Small intestine (tissue), 7 donors: Measurements from ENCODE around the gene FGFRL1. TPM values are rescaled to one million over a fixed set of nuclear protein-coding genes. Genes with fewer than 3 reads are reported as not detected.
A peak's percentile ranks its signal among the peaks of the same experiment; 100 is the strongest.

Experiments used
- DNase-seq, 2 donors: peaks; one replicate each; pipeline versions ENCODE4 v3.0.0 to v3.0.0-alpha.2; 2013
- FAIRE-seq: peaks from 2 replicates; lab custom pipeline; 2012; peaks lifted over from hg19 to GRCh38; lab: Jason Lieb, UNC
- H3K27ac ChIP-seq, 3 donors: one replicate each; pipeline ENCODE4 v1.5.1; 2013; ENCODE audit warnings: low read length in 2 of 3, mild to moderate bottlenecking in 2 of 3, control low read depth in 1 of 3, inconsistent platforms in 1 of 3, low read depth in 1 of 3, moderate library complexity in 1 of 3
- H3K27me3 ChIP-seq, 3 donors: one replicate each; pipeline ENCODE4 v1.6.1; 2013; ENCODE audit warnings: low read length in 3 of 3, inconsistent platforms in 1 of 3; ENCODE audit not compliant: control insufficient read depth in 3 of 3, insufficient read depth in 3 of 3
- H3K36me3 ChIP-seq, 3 donors: one replicate each; pipeline ENCODE4 v1.6.1; 2013; ENCODE audit warnings: low read length in 3 of 3, inconsistent platforms in 1 of 3, low read depth in 1 of 3, mild to moderate bottlenecking in 1 of 3, moderate library complexity in 1 of 3; ENCODE audit not compliant: control insufficient read depth in 3 of 3, insufficient read depth in 2 of 3
- H3K4me1 ChIP-seq, 3 donors: one replicate each; pipeline ENCODE4 v1.6.1; 2013; ENCODE audit warnings: low read length in 2 of 3, inconsistent platforms in 1 of 3, low read depth in 1 of 3, mild to moderate bottlenecking in 1 of 3, moderate library complexity in 1 of 3; ENCODE audit not compliant: control insufficient read depth in 3 of 3, insufficient read depth in 2 of 3
- H3K4me3 ChIP-seq, 3 donors: one replicate each; pipeline ENCODE4 v1.5.1; 2013; ENCODE audit warnings: low read length in 3 of 3, control low read depth in 1 of 3, inconsistent platforms in 1 of 3, low read depth in 1 of 3, mild to moderate bottlenecking in 1 of 3, moderate library complexity in 1 of 3
- H3K9me3 ChIP-seq, 2 donors: one replicate each; pipeline ENCODE4 v1.6.1; 2013; ENCODE audit warnings: low read depth in 1 of 2, low read length in 1 of 2; ENCODE audit not compliant: control insufficient read depth in 2 of 2, insufficient read depth in 1 of 2
- WGBS, 3 donors: extraction: QIAGEN DNeasy Blood & Tissue Kit; methylation state at CpG; one replicate each; pipeline ENCODE4 v1.1.7; 2013; 5-methylcytosine and 5-hydroxymethylcytosine counted together
- polyA plus RNA-seq, 4 donors: library from polyadenylated mRNA; stranded (reverse) in 3 of 4; unstranded in 1 of 4; fragments of 200-250 nt in 3 of 4; fragments of 120-200 nt in 1 of 4; gene quantifications; one replicate each; pipeline versions ENCODE4 v1.2.1 to v1.2.3, GENCODE V29; 2013
- donor health status: healthy with polysubstance abuse.
- donor health status: control.
- donor health status: control.
- donor health status: Bipolar disorder and iron deficiency.
- donor health status: healthy.

The FGFRL1 gene
- polyA plus RNA-seq, 4 donors = 1.8 to 10.9 (median 7.3) TPM

GRCh38 chr4:1019729-1020470, 8.5 kb downstream of the FGFRL1 start:
- Histone ChIP-seq H3K4me1 (peaks cover 0 to 5% (median 2%) of the 10 kb centered on the region in 3 donors), H3K36me3 (peaks cover 0 to 9% (median 0%) of the 10 kb centered on the region in 3 donors), H3K9me3 (no peaks in the 10 kb centered on the region), H3K27me3 (no peaks in the 10 kb centered on the region), H3K27ac (no peak overlapping the region), H3K4me3 (no peak overlapping the region)
- DNase-seq = no peak
- WGBS, 3 donors = 75 to 88% (median 87%) methylated on average over 23 of the region's 23 CpGs
- FAIRE-seq = no peak

- WGBS, 3 donors = 77 to 82% (median 80%) methylated on average over 19 of the region's 19 CpGs
- Histone ChIP-seq H3K4me3 (no peak overlapping the region), H3K27me3 (no peaks in the 10 kb centered on the region), H3K27ac (peak overlapping the region in 1 of 3 donors; percentile 30), H3K4me1 (peaks cover 0 to 11% (median 2%) of the 10 kb centered on the region in 3 donors), H3K9me3 (no peaks in the 10 kb centered on the region), H3K36me3 (peaks cover 0 to 20% (median 0%) of the 10 kb centered on the region in 3 donors)
- DNase-seq (no peak), FAIRE-seq (no peak)
Observed at GRCh38 chr4:1021386-1022050, 10.1 kb downstream of the FGFRL1 start.

GRCh38 chr4:1022051-1022738, 10.8 kb downstream of the FGFRL1 start:
- Histone ChIP-seq H3K4me3 (no peak overlapping the region), H3K36me3 (peaks cover 0 to 20% (median 0%) of the 10 kb centered on the region in 3 donors), H3K4me1 (peaks cover 0 to 11% (median 2%) of the 10 kb centered on the region in 3 donors), H3K27me3 (no peaks in the 10 kb centered on the region), H3K9me3 (no peaks in the 10 kb centered on the region), H3K27ac (no peak overlapping the region)
- 35 to 80% (median 44%) methylated on average over 40 to 46 of the region's 46 CpGs for WGBS, 3 donors
- FAIRE-seq (no peak), DNase-seq (no peak)

GRCh38 chr4:1022739-1023066, 11.3 kb downstream of the FGFRL1 start:
- H3K4me3 ChIP-seq = no peak overlapping the region
- no peaks in the 10 kb centered on the region for H3K9me3 ChIP-seq
- H3K27ac ChIP-seq = no peak overlapping the region
- H3K27me3 ChIP-seq = peaks cover 0 to 3% (median 0%) of the 10 kb centered on the region in 3 donors
- DNase-seq (peak in 1 of 2 donors; percentile 39), FAIRE-seq (no peak)
- 21 to 71% (median 34%) methylated on average over 17 to 19 of the region's 19 CpGs for WGBS, 3 donors
- H3K36me3 ChIP-seq = peaks cover 0 to 20% (median 0%) of the 10 kb centered on the region in 3 donors
- peaks cover 0 to 11% (median 2%) of the 10 kb centered on the region in 3 donors for H3K4me1 ChIP-seq

- DNase-seq = no peak
- peaks cover 0 to 7% (median 2%) of the 10 kb centered on the region in 3 donors for H3K27me3 ChIP-seq
- no peaks in the 10 kb centered on the region for H3K9me3 ChIP-seq
- H3K36me3 ChIP-seq = peaks cover 0 to 20% (median 0%) of the 10 kb centered on the region in 3 donors
- 71 to 88% (median 79%) methylated on average over 18 to 20 of the region's 20 CpGs for WGBS, 3 donors
- peaks cover 0 to 11% (median 2%) of the 10 kb centered on the region in 3 donors for H3K4me1 ChIP-seq
- no peak for FAIRE-seq
- H3K4me3 ChIP-seq = no peak overlapping the region
- no peak overlapping the region for H3K27ac ChIP-seq
Observed at GRCh38 chr4:1023075-1023640, 11.7 kb downstream of the FGFRL1 start.

- H3K27me3 ChIP-seq = peaks cover 0 to 17% (median 7%) of the 10 kb centered on the region in 3 donors
- no peak overlapping the region for H3K27ac ChIP-seq
- WGBS, 3 donors = 95 to 97% (median 97%) methylated on average over 65 to 83 of the region's 83 CpGs
- no peaks in the 10 kb centered on the region for H3K9me3 ChIP-seq
- no peak overlapping the region for H3K4me3 ChIP-seq
- peaks cover 0 to 20% (median 0%) of the 10 kb centered on the region in 3 donors for H3K36me3 ChIP-seq
- no peak for FAIRE-seq
- DNase-seq = no peak
- H3K4me1 ChIP-seq = peaks cover 0 to 11% (median 2%) of the 10 kb centered on the region in 3 donors
Observed at GRCh38 chr4:1023895-1024740, 12.7 kb downstream of the FGFRL1 start.

GRCh38 chr4:1024882-1025545, 13.6 kb downstream of the FGFRL1 start:
- Histone ChIP-seq H3K9me3 (no peaks in the 10 kb centered on the region), H3K4me1 (peaks cover 0 to 11% (median 2%) of the 10 kb centered on the region in 3 donors), H3K4me3 (no peak overlapping the region), H3K27me3 (peaks cover 0 to 22% (median 9%) of the 10 kb centered on the region in 3 donors), H3K36me3 (peaks cover 0 to 20% (median 0%) of the 10 kb centered on the region in 3 donors), H3K27ac (no peak overlapping the region)
- DNase-seq (peak; percentile 24 to 61), FAIRE-seq (no peak)
- 49 to 83% (median 58%) methylated on average over 21 to 32 of the region's 32 CpGs for WGBS, 3 donors
